DND-41 (cell line): ENCODE results near the gene THSD4.

Experiments used
- CTCF ChIP-seq: IDR thresholded peaks from 2 replicates; pipeline ENCODE4 v1.5.1; 2012; ENCODE audit warnings: borderline replicate concordance, low read length, moderate library complexity, mild to moderate bottlenecking; ENCODE audit not compliant: poor library complexity, severe bottlenecking; ENCODE audit errors: extremely low read depth
- EZH2 ChIP-seq: IDR thresholded peaks from 3 replicates; pipeline ENCODE4 v1.6.1; 2012; ENCODE audit warnings: borderline replicate concordance, low read depth, mild to moderate bottlenecking, moderate library complexity, low read length, inconsistent platforms; ENCODE audit not compliant: severe bottlenecking

DNA sequence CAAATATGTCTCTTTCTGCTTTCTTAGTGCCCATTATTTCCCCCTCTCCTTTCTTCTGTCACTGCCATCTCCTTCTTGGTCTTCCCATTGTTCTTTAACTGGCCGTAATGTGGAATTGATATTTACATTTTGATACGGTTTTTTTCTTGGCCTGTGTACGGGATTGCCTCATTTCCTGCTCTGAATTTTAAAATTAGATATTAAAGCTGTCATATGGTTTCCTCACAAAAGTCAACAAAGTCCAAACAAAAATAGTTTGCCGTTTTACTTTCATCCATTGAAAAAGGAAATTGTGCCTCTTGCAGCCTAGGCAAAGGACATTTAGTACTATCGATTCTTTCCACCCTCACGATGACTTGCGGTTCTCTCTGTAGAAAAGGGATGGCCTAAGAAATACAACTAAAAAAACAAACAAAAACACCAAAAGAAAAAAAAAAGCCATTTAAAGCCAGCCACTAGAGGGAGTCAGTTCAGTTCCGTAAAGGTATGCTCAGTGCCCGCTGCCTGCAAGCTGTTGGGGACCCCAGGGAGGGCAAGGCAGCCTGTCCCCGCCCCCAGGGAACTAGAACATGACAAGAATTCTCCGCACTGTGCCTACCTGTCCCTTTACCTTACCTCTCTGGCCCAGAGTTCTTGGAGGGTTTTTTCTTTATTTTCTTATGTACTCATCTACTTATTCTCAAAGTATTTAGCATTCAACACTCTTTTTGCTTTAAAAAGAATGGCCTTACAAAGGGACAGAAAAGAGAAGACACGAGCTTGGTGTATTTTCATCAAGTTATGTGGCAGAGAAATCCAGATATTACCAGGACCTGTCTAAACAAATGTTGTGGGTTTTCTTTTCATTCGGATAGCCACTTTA is 665.1 kb downstream of the THSD4 start:
- TF ChIP-seq CTCF (peak; percentile 75), EZH2 (no peak)
